GM23338 (cell line): ENCODE data around the gene GRXCR2. TPM values are rescaled to one million over a fixed set of nuclear protein-coding genes. Genes with fewer than 3 reads are reported as not detected.
"Not testable (repeated sequence)": the region's sequence is repeated elsewhere in the genome, so short reads cannot be mapped to it uniquely, and the experiment has no call there.

Source experiments
- ATAC-seq: fragments of 200-7000 bp; cut with Tn5 transposase; 3 replicates; pipeline ENCODE4 v1.9.1; 2020
- DNase-seq: peaks from one replicate; pipeline ENCODE4 v3.0.0-alpha.2; 2015; ENCODE audit warnings: low spot score
- H2AFZ ChIP-seq: fragments of 200-600 bp; sonication (generic); 2 replicates; pipeline ENCODE4 v1.8.0; 2016; ENCODE audit warnings: antibody characterized with exemption, mild to moderate bottlenecking, moderate library complexity
- H3F3A ChIP-seq: fragments of 200-600 bp; sonication (generic); replicated peaks from 2 replicates; pipeline ENCODE4 v1.8.0; 2017; ENCODE audit warnings: antibody characterized with exemption, mixed run types, low read depth
- H3K27ac ChIP-seq: fragments of 200-600 bp; sonication (generic); 2 replicates; pipeline ENCODE4 v1.6.1; 2016; ENCODE audit warnings: low read depth
- H3K27me3 ChIP-seq: fragments of 200-600 bp; sonication (generic); 2 replicates; pipeline ENCODE4 v1.8.0; 2016; ENCODE audit warnings: mild to moderate bottlenecking, mixed run types, moderate library complexity; ENCODE audit not compliant: insufficient read depth
- H3K36me3 ChIP-seq: fragments of 200-600 bp; sonication (generic); 2 replicates; pipeline ENCODE4 v1.8.0; 2016; ENCODE audit warnings: mild to moderate bottlenecking; ENCODE audit not compliant: insufficient read depth
- H3K4me1 ChIP-seq: fragments of 200-600 bp; sonication (generic); 2 replicates; pipeline ENCODE4 v1.8.0; 2016; ENCODE audit warnings: mild to moderate bottlenecking, moderate library complexity; ENCODE audit not compliant: insufficient read depth
- H3K4me2 ChIP-seq: fragments of 200-600 bp; sonication (generic); 2 replicates; pipeline ENCODE4 v1.7.1; 2017; ENCODE audit warnings: mixed run types
- H3K4me3 ChIP-seq: fragments of 200-600 bp; sonication (generic); 2 replicates; pipeline ENCODE4 v1.6.1; 2016; ENCODE audit warnings: mixed run types
- H3K79me2 ChIP-seq: fragments of 200-600 bp; sonication (generic); replicated peaks from 2 replicates; pipeline ENCODE4 v1.8.0; 2017; ENCODE audit warnings: mild to moderate bottlenecking; ENCODE audit not compliant: insufficient read depth
- H3K9me2 ChIP-seq: fragments of 200-600 bp; sonication (generic); 2 replicates; pipeline ENCODE4 v1.8.0; 2017; ENCODE audit not compliant: insufficient read depth
- H4K20me1 ChIP-seq: fragments of 200-600 bp; sonication (generic); replicated peaks from 2 replicates; pipeline ENCODE4 v1.8.0; 2017; ENCODE audit warnings: mild to moderate bottlenecking; ENCODE audit not compliant: insufficient read depth
- H3K27ac Mint-ChIP-seq: 2 replicates; pipeline ENCODE4 v1.8.0; 2020; ENCODE audit warnings: inconsistent platforms, mild to moderate bottlenecking, moderate library complexity, mixed read lengths
- H3K27me3 Mint-ChIP-seq: 3 replicates; pipeline ENCODE4 v1.8.0; 2022; ENCODE audit warnings: low read depth, mild to moderate bottlenecking, moderate library complexity, mixed read lengths, inconsistent platforms; ENCODE audit not compliant: insufficient read depth, poor library complexity
- H3K36me3 Mint-ChIP-seq: 3 replicates; pipeline ENCODE4 v1.8.0; 2021; ENCODE audit warnings: low read depth, mild to moderate bottlenecking, inconsistent platforms, moderate library complexity, mixed read lengths
- H3K4me1 Mint-ChIP-seq: 3 replicates; pipeline ENCODE4 v1.8.0; 2020; ENCODE audit warnings: mild to moderate bottlenecking, inconsistent platforms, mixed read lengths
- H3K4me3 Mint-ChIP-seq: 3 replicates; pipeline ENCODE4 v1.8.0; 2021; ENCODE audit warnings: moderate library complexity, mild to moderate bottlenecking, inconsistent platforms, mixed read lengths
- H3K9me3 Mint-ChIP-seq: 3 replicates; pipeline ENCODE4 v1.8.0; 2020; ENCODE audit warnings: moderate library complexity, mild to moderate bottlenecking, inconsistent platforms, mixed read lengths
- CREB1 ChIP-seq: fragments of 250-450 bp; sonication (Bioruptor Pico); IDR thresholded peaks from 2 replicates; pipeline ENCODE4 v1.5.0; 2020; ENCODE audit warnings: low read depth, mild to moderate bottlenecking, moderate library complexity
- EZH2 ChIP-seq: fragments of 200-600 bp; sonication (generic); IDR thresholded peaks from one replicate; pipeline ENCODE4 v1.8.0; 2017; ENCODE audit warnings: antibody characterized with exemption, mild to moderate bottlenecking, low read depth; ENCODE audit not compliant: unreplicated experiment
- EZH2phosphoT487 ChIP-seq: fragments of 200-600 bp; sonication (generic); IDR thresholded peaks from one replicate; pipeline ENCODE4 v1.8.1; 2018; ENCODE audit warnings: antibody characterized with exemption; ENCODE audit not compliant: unreplicated experiment
- polyA plus RNA-seq: library from polyadenylated mRNA; unstranded; fragments of >200 nt; fragmentation: Nextera tagmentation; extraction: Ambion mirVana; gene quantifications from 2 replicates; pipeline ENCODE4 v1.2.1, GENCODE V29; 2016
- total RNA-seq: library from RNA; depleted of rRNA; stranded (reverse); fragments of >200 nt; shearing (Covaris generic); gene quantifications from 2 replicates; pipeline ENCODE4 v1.2.3, GENCODE V29; 2014
- TF ChIP-seq, protein P1 (sequence below): IDR thresholded peaks from 2 replicates; pipeline ENCODE4 v1.6.1; 2016; ENCODE audit warnings: antibody characterized with exemption
- TF ChIP-seq, protein P2 (sequence below), 2 experiments: fragments of 200-600 bp in 1 of 2; sonication (generic) in 1 of 2; conservative IDR thresholded peaks; 2 replicates each; pipeline versions ENCODE4 v1.5.1 to v1.6.1; 2016 to 2017; ENCODE audit warnings: antibody characterized with exemption in 2 of 2, low read depth in 2 of 2, mild to moderate bottlenecking in 2 of 2, moderate library complexity in 1 of 2
- TF ChIP-seq, protein P3 (sequence below): fragments of 250-450 bp; sonication (Bioruptor Pico); IDR thresholded peaks from 2 replicates; pipeline ENCODE4 v1.5.0; 2020; ENCODE audit warnings: mild to moderate bottlenecking, moderate library complexity

GRXCR2 gene
- total and polyA plus RNA-seq, 2 experiments from 2014 or later, result not detected

DNA sequence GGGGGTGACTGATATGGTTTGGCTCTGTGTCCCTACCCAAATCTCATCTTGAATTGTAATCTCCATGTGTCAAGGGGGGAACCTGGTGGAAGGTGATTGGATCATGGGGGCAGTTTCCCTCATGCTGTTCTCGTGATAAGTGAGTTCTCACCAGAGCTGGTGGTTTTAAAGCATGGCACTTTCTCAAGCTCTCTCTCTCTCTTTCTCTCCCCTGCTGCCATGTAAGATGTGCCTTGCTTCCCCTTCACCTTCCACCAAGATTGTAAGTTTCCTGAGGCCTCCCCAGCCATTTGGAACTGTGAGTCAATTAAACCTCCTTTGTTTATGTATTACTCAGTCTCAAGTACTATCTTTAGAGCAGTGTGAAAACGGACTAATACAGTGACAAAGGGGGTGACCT, 8.4 kb downstream of the GRXCR2 start:
- not testable (repeated sequence) for H3K27ac ChIP-seq, H3K36me3 ChIP-seq, H3K4me3 Mint-ChIP-seq, H3K4me3 ChIP-seq, H2AFZ ChIP-seq, DNase-seq, H4K20me1 ChIP-seq, H3K4me1 ChIP-seq, ATAC-seq, H3K27ac Mint-ChIP-seq, H3K27me3 ChIP-seq, H3K4me1 Mint-ChIP-seq, H3F3A ChIP-seq, H3K27me3 Mint-ChIP-seq, H3K9me3 Mint-ChIP-seq, H3K79me2 ChIP-seq, H3K4me2 ChIP-seq, H3K9me2 ChIP-seq, H3K36me3 Mint-ChIP-seq

DNA sequence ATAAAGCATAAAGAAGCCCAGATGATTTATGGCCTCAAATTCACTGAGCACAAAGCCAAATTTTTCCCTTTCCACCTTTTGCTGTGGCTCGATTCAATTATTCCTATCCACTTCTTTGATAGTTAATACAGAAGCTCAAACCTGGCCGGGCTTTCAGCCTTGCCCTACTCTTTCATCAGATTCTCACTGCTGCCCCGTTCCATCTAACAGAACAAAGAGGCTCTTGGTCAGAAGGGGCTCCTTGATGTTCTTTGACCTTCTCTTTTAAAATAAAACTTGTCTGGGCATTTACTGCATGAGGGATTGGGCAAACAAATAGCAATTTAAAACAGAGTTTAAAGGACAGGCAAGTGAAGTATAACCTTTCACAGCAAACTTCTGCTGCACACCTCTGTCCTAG, 9.8 kb downstream of the GRXCR2 start:
- Histone ChIP-seq H3K9me2 (no peaks in the 10 kb centered on the region), H2AFZ (no peak overlapping the region), H3K79me2 (no peaks in the 10 kb centered on the region), H3K27me3 (no peaks in the 10 kb centered on the region), H3K4me2 (no peak overlapping the region), H3K36me3 (no peaks in the 10 kb centered on the region), H4K20me1 (no peaks in the 10 kb centered on the region), H3F3A (no peaks in the 10 kb centered on the region), H3K4me3 (no peak overlapping the region), H3K27ac (no peak overlapping the region), H3K4me1 (no peaks in the 10 kb centered on the region)
- Mint-ChIP-seq H3K4me3 (no peak overlapping the region), H3K27me3 (peaks cover 5% of the 10 kb centered on the region), H3K9me3 (no peaks in the 10 kb centered on the region), H3K27ac (no peak overlapping the region), H3K36me3 (no peaks in the 10 kb centered on the region), H3K4me1 (no peaks in the 10 kb centered on the region)
- DNase-seq (no peak), ATAC-seq (no peak)
- no peak for TF ChIP-seq EZH2
- TF ChIP-seq, protein P1, sequence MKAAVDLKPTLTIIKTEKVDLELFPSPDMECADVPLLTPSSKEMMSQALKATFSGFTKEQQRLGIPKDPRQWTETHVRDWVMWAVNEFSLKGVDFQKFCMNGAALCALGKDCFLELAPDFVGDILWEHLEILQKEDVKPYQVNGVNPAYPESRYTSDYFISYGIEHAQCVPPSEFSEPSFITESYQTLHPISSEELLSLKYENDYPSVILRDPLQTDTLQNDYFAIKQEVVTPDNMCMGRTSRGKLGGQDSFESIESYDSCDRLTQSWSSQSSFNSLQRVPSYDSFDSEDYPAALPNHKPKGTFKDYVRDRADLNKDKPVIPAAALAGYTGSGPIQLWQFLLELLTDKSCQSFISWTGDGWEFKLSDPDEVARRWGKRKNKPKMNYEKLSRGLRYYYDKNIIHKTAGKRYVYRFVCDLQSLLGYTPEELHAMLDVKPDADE, result no peak
- TF ChIP-seq, protein P2, sequence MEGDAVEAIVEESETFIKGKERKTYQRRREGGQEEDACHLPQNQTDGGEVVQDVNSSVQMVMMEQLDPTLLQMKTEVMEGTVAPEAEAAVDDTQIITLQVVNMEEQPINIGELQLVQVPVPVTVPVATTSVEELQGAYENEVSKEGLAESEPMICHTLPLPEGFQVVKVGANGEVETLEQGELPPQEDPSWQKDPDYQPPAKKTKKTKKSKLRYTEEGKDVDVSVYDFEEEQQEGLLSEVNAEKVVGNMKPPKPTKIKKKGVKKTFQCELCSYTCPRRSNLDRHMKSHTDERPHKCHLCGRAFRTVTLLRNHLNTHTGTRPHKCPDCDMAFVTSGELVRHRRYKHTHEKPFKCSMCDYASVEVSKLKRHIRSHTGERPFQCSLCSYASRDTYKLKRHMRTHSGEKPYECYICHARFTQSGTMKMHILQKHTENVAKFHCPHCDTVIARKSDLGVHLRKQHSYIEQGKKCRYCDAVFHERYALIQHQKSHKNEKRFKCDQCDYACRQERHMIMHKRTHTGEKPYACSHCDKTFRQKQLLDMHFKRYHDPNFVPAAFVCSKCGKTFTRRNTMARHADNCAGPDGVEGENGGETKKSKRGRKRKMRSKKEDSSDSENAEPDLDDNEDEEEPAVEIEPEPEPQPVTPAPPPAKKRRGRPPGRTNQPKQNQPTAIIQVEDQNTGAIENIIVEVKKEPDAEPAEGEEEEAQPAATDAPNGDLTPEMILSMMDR (conservative IDR thresholded peaks at IDR 0.05; ENCODE audit: low read depth in 2 of 2), result no peak
- no peak for TF ChIP-seq EZH2phosphoT487
- TF ChIP-seq, protein P3, sequence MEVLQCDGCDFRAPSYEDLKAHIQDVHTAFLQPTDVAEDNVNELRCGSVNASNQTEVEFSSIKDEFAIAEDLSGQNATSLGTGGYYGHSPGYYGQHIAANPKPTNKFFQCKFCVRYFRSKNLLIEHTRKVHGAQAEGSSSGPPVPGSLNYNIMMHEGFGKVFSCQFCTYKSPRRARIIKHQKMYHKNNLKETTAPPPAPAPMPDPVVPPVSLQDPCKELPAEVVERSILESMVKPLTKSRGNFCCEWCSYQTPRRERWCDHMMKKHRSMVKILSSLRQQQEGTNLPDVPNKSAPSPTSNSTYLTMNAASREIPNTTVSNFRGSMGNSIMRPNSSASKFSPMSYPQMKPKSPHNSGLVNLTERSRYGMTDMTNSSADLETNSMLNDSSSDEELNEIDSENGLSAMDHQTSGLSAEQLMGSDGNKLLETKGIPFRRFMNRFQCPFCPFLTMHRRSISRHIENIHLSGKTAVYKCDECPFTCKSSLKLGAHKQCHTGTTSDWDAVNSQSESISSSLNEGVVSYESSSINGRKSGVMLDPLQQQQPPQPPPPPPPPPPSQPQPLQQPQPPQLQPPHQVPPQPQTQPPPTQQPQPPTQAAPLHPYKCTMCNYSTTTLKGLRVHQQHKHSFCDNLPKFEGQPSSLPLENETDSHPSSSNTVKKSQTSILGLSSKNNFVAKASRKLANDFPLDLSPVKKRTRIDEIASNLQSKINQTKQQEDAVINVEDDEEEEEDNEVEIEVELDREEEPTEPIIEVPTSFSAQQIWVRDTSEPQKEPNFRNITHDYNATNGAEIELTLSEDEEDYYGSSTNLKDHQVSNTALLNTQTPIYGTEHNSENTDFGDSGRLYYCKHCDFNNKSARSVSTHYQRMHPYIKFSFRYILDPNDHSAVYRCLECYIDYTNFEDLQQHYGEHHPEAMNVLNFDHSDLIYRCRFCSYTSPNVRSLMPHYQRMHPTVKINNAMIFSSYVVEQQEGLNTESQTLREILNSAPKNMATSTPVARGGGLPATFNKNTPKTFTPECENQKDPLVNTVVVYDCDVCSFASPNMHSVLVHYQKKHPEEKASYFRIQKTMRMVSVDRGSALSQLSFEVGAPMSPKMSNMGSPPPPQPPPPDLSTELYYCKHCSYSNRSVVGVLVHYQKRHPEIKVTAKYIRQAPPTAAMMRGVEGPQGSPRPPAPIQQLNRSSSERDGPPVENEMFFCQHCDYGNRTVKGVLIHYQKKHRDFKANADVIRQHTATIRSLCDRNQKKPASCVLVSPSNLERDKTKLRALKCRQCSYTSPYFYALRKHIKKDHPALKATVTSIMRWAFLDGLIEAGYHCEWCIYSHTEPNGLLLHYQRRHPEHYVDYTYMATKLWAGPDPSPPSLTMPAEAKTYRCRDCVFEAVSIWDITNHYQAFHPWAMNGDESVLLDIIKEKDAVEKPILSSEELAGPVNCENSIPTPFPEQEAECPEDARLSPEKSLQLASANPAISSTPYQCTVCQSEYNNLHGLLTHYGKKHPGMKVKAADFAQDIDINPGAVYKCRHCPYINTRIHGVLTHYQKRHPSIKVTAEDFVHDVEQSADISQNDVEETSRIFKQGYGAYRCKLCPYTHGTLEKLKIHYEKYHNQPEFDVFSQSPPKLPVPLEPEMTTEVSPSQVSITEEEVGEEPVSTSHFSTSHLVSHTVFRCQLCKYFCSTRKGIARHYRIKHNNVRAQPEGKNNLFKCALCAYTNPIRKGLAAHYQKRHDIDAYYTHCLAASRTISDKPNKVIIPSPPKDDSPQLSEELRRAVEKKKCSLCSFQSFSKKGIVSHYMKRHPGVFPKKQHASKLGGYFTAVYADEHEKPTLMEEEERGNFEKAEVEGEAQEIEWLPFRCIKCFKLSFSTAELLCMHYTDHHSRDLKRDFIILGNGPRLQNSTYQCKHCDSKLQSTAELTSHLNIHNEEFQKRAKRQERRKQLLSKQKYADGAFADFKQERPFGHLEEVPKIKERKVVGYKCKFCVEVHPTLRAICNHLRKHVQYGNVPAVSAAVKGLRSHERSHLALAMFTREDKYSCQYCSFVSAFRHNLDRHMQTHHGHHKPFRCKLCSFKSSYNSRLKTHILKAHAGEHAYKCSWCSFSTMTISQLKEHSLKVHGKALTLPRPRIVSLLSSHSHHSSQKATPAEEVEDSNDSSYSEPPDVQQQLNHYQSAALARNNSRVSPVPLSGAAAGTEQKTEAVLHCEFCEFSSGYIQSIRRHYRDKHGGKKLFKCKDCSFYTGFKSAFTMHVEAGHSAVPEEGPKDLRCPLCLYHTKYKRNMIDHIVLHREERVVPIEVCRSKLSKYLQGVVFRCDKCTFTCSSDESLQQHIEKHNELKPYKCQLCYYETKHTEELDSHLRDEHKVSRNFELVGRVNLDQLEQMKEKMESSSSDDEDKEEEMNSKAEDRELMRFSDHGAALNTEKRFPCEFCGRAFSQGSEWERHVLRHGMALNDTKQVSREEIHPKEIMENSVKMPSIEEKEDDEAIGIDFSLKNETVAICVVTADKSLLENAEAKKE (CRISPR knock-in tag), result no peak
- TF ChIP-seq CREB1 (CRISPR knock-in tag), result no peak
